Left renal cortex interstitium (tissue), 4 donors: ENCODE measurements around the gene RXRA. TPM values are rescaled to one million over a fixed set of nuclear protein-coding genes. Genes with fewer than 3 reads are reported as not detected.

Experiments used
- DNase-seq, 4 donors: peaks; one replicate each; pipeline ENCODE4 v3.0.0-alpha.2; 2013; ENCODE audit warnings: low read depth in 4 of 4, low spot score in 2 of 4, missing footprints in 1 of 4
- polyA plus RNA-seq, 4 donors: library from polyadenylated mRNA; unstranded; fragments of 120-200 nt; gene quantifications; one replicate each; pipeline ENCODE4 v1.2.1, GENCODE V29; 2013; ENCODE audit not compliant: insufficient read length in 4 of 4

The RXRA gene
- polyA plus RNA-seq, 4 donors = 38.2 to 61.6 (median 49.6) TPM

- DNase-seq = no peak
Measured at GRCh38 chr9:134425401-134425800, 99.1 kb downstream of the RXRA start.

- no peak for DNase-seq
Measured at GRCh38 chr9:134425812-134426211, 99.6 kb downstream of the RXRA start.

GRCh38 chr9:134426436-134426835 is 100.2 kb downstream of the RXRA start:
- DNase-seq = no peak

- no peak for DNase-seq
Measured at GRCh38 chr9:134427153-134427782, 101.0 kb downstream of the RXRA start.

- no peak for DNase-seq
Measured at GRCh38 chr9:134428559-134428958, 102.3 kb downstream of the RXRA start.

GRCh38 chr9:134429007-134429406 is 102.8 kb downstream of the RXRA start:
- no peak for DNase-seq

- DNase-seq = no peak
Measured at GRCh38 chr9:134429481-134429880, 103.2 kb downstream of the RXRA start.

GRCh38 chr9:134431095-134431494 is 104.8 kb downstream of the RXRA start:
- DNase-seq = no peak

GRCh38 chr9:134431626-134432025 is 105.4 kb downstream of the RXRA start:
- DNase-seq = no peak

- no peak for DNase-seq
Measured at GRCh38 chr9:134432471-134432870, 106.2 kb downstream of the RXRA start.

- no peak for DNase-seq
Measured at GRCh38 chr9:134433101-134433500, 106.8 kb downstream of the RXRA start.

GRCh38 chr9:134433909-134434882 is 107.9 kb downstream of the RXRA start:
- no peak for DNase-seq

GRCh38 chr9:134434894-134435506 is 108.7 kb downstream of the RXRA start:
- peak; percentile 90 to 98 (median 96) for DNase-seq

GRCh38 chr9:134435550-134436378 is 109.5 kb downstream of the RXRA start:
- no peak for DNase-seq

- DNase-seq = no peak
Measured at GRCh38 chr9:134436379-134436762, 110.1 kb downstream of the RXRA start.

GRCh38 chr9:134436911-134437310 is 110.7 kb downstream of the RXRA start:
- DNase-seq = no peak

GRCh38 chr9:134437403-134438194 is 111.3 kb downstream of the RXRA start:
- no peak for DNase-seq

- DNase-seq = no peak
Measured at GRCh38 chr9:134438195-134438788, 112.0 kb downstream of the RXRA start.

GRCh38 chr9:134439368-134439784 is 113.1 kb downstream of the RXRA start:
- DNase-seq = no peak
